Stimulated activated CD4-positive, alpha-beta T cell treated with anti-CD3 and anti-CD28 coated beads, Interleukin-15, amount 100 ng/mL, for 48 hours (primary cell): ENCODE data around the gene MCAT.
A peak's percentile ranks its signal among the peaks of the same experiment; 100 is the strongest.

Experiments
- DNase-seq, 2 donors: peaks; one replicate each; pipeline ENCODE4 v3.0.0-alpha.2; 2020; ENCODE audit warnings: low read depth in 2 of 2

Gene MCAT

GRCh38 chr22:43142880-43143562 is at the start of gene MCAT:
MCAT (minus strand) TSS chr22:43143398; CDS start chr22:43143348, 50 bp downstream.
- peak; percentile 67 to 74 for DNase-seq

- DNase-seq: no peak
These were observed 48.6 kb upstream of the MCAT start for GRCh38 chr22:43191831-43192230.

- DNase-seq: no peak
These were observed 45.8 kb upstream of the MCAT start for GRCh38 chr22:43188829-43189545.

GRCh38 chr22:43187171-43188099 is 44.2 kb upstream of the MCAT start:
- DNase-seq: peak; percentile 92 to 96

- peak; percentile 34 to 35 for DNase-seq
These were observed 43.3 kb upstream of the MCAT start, which contains the start of gene TTLL12 for GRCh38 chr22:43186272-43187170. TTLL12 (minus strand) TSS chr22:43187134; CDS start chr22:43187069, 65 bp downstream.

GRCh38 chr22:43185860-43186261 is 42.7 kb upstream of the MCAT start:
- DNase-seq: no peak

GRCh38 chr22:43183496-43184277 is 40.5 kb upstream of the MCAT start:
- DNase-seq: no peak

GRCh38 chr22:43182726-43183125 is 39.5 kb upstream of the MCAT start:
- no peak for DNase-seq

GRCh38 chr22:43182118-43182517 is 38.9 kb upstream of the MCAT start:
- no peak for DNase-seq

- DNase-seq: no peak
These were observed 38.3 kb upstream of the MCAT start for GRCh38 chr22:43181321-43182076.

GRCh38 chr22:43180670-43181069 is 37.5 kb upstream of the MCAT start:
- no peak for DNase-seq

- no peak for DNase-seq
These were observed 36.7 kb upstream of the MCAT start for GRCh38 chr22:43179911-43180195.

- DNase-seq: no peak
These were observed 36.1 kb upstream of the MCAT start for GRCh38 chr22:43179146-43179910.

- no peak for DNase-seq
These were observed 34.3 kb upstream of the MCAT start for GRCh38 chr22:43177479-43177878.

- no peak for DNase-seq
These were observed 32.9 kb upstream of the MCAT start for GRCh38 chr22:43176090-43176489.

GRCh38 chr22:43174941-43175531 is 31.8 kb upstream of the MCAT start:
- DNase-seq: no peak

- no peak for DNase-seq
These were observed 30.9 kb upstream of the MCAT start for GRCh38 chr22:43173976-43174720.

GRCh38 chr22:43173566-43173965 is 30.4 kb upstream of the MCAT start:
- DNase-seq: no peak
